ENCODE measurements around the gene RAB11FIP2.

GRCh38 chr10:117997673-117998072 is 49.1 kb downstream of the RAB11FIP2 start:
- TF ChIP-seq CTCF (IDR thresholded peaks at IDR 0.05 in 8 of 11, conservative IDR thresholded peaks at IDR 0.05 in 3 of 11), result no peak
- no peak for TF ChIP-seq POLR2AphosphoS5 (IDR thresholded peaks at IDR 0.05)

Measured in spleen (tissue), 7 donors.